HG02759 (cell line): ENCODE results near the gene CISD2.
"Not testable (repeated sequence)": the region's sequence is repeated elsewhere in the genome, so short reads cannot be mapped to it uniquely, and the experiment has no call there.

Source experiments
- ATAC-seq: cut with Tn5 transposase; IDR thresholded peaks from one replicate; pipeline ENCODE4 v1.9.1; 2021; ENCODE audit warnings: mild to moderate bottlenecking, moderate library complexity; ENCODE audit not compliant: unreplicated experiment

CISD2 gene

DNA sequence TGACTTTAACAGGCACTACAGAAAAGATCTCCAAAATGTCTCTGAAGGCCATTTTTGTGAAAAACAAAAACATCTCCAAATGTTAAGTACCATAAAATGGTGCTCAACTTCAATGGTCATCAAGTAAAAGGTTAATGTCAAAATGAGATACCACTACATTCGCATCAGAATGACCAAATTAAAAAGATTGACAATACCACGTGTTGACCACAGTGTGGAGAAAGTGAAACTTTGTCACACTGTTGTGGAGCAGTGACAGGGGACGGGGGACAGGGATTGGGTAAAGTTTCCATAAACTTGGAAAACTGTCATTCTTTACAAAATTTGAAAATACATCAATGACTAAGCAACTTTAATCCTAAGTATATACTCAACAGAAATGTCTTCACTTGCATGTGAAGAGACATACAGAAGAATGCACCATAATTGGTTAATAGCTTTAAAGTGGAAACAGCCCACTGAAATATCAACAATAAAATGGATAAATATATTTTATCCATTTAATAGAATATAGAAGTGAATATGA lies 19.1 kb upstream of the CISD2 start:
- no peak for ATAC-seq

DNA sequence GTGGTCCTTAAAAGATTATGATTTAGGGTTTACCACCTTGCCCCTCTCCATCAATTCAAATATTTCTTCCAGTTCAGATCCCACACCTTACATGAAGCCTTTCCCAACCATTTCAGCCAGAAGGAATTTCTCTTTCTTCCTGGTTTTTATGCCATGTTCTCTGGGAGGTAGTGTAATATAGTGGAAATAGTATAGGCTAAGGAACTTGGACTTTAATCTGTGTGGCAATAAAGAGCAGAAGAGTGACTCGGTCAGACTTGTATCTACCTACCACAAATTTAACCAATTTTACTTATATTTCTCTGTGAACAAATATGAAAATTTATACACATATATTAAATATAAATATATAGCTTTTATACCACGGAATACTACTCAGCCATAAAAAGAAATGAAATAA lies 18.4 kb upstream of the CISD2 start:
- ATAC-seq = no peak

DNA sequence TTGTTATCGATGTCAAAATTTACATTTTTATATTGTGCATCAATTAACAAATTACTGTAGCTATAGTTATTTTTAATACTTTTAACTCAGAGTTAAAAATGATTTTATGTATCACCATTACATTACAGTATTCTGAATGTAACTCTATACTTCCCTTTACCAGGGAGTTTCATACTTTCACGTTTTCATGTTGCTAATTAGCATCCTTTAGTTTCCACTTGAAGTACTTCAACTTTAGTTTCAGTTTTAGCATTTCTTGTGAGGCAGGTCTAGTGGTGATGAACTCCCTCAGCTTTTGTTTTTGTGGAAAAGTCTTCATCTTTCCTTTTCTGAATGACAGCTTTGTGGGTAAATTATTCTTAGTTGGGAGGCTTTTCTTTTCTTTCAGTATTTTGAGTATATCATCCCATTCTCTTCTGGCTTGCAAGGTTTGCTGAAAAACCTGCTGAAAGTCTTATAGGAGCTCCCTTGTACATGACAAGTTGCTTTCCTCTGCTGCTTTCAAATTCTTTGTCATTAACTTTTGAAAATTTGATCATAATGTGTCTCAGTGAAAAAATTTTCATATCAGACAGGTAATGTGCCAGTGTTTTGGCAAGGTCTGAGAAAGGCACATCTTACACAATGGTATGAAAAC lies 9.8 kb upstream of the CISD2 start:
- no peak for ATAC-seq

DNA sequence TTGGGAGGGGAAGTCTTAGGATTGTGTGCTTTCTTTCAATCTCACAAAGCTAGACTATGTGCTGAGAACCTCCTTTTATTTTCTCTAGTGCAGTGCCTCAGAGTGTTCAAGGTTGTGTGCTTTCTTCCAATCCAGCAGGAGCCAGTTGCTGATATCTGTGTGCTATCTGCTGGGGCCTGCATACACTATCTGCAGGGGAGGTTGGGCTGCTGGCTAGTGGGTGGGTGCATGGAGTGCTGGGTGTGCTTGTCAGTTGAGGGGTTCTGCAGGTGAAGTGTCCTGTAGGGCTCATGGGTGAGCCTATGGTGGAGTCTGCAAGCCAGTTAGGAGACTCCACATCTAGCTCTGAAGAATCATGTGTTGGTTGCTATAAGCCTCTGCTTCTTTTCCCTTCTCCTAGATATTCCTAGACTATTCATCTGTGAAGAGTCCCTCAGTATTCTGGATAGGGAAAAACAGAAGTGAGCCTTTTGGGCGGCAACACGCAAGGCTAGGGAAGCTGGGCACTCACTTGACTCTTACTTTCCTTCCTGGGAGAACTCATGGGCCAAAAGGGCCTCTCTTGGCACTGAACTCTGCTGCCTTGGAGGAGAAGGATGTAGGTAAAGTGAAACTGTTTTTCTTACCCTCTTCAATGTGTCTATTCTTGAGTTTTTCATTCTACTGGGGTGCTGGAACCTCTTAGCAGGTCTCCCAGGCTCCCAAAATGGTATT lies 8.0 kb upstream of the CISD2 start:
- no peak for ATAC-seq

DNA sequence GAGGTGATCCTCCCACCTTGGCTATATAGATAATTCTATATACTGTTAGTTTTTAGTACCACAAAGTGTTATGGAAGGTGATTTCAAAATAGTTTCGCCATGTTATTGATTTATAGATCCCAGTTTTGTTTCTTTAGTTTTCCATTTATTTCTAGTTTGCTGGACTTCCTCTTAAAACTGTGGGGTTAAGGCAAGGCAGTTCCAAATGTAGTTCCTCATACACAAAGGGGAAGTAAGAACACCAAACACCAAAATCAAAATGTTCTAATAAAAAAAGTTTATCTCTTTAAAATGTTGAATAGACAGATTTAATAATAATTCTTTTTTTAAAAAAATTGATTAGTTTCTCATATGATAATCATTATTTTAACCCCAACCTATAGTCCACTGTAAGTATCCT lies 6.8 kb upstream of the CISD2 start:
- ATAC-seq = no peak

DNA sequence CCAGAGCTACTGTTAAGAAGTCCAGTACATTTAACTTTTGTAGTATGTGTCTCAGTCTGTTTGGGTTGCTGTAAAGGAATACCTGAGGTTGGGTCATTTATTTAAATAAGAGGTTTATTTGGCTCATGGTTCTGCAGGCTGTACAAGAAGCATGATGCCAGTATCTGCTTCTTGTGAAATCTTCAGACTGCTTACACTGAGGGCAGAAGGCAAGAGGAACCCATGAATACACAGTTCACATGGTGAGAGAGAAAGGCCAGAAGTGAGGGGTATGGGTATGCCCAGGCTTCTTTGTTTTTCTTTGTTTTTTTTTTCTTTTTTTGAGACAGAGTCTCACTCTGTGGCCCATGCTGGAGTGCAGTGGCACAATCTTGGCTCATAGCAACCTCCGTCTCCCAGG lies 6.0 kb upstream of the CISD2 start:
- no peak for ATAC-seq

DNA sequence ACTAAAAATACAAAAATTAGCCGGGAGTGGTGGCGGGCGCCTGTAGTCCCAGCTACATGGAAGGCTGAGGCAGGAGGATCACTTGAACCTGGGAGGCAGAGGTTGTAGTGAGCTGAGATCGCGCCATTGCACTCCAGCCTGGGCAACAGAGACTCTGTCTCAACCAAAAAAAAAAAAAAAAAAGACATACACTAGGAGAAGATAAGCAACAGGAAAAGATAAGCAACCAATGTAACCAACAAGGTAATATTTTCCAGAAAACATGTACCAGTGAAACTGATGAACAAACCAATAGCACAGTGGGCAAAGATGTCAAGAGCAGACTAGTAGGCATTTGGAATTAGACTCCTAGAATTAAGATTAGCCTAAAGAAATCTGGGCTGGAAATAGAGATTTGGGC lies 3.5 kb upstream of the CISD2 start:
- not testable (repeated sequence) for ATAC-seq

DNA sequence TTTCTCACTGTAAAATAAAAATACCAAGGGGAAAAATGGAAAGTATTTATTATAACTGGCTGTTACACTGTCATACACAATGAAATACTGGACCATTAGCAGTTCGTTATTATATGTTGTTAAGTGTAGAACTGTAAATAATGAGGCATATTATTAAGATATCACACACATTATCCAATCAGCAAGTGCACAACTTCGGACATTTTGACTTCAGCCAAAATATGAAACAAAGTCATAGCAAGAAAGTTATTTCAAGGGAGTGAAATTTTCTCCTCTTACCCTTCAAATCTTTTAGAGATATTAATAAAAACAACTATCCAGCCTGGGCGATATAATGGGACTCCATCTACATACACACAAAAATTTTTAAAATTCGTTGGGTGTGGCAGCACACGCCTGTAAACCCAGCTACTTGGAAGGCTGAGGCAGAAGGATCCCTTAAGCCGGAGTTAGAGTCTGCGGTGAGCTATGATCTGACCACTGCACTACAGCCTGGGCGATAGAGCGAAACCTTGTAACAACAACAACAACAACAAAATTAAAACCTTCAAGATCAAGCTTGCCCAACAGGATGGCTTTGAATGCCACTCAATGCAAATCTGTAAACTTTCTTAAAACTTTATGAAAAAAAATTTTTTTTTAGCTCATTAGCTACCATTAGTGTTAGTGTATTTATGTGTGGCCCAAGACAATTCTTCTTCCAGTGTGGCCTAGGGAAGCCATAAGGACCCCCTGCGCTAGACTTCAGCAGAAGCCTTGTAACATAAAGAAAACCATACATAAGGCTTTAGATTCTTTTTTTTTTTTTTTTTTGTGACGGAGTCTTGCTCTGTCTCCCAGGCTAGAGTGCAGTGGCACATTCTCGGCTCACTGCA lies 1.3 kb upstream of the CISD2 start:
- no peak for ATAC-seq

DNA sequence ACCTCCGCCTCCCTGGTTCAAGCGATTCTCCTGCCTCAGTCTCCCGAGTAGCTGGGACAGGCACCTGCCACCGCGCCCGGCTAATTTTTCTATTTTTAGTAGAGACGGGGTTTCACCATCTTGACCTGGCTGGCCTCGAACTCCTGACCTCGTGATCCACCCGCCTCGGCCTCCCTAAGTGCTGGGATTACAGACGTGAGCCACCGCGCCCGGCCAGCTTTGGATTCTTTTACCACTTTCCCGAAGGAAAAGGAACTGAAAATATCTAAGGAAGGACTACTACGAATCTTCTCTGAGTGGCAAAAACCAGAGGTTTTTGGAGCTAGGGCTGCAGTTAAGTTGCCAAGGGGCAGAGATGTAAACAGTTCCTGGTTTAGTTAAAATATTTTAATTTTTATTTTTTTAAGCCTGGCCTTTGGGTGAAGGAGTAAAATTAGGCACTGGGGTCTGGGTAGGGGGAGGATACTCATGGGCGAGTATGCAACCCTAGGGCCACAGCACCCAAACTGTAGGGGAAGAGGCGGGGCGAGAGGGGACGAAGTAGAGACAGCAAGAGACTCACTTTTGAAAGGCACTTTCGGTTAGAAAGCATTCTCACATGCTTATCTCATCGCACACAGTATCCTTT lies 525 bp upstream of the CISD2 start:
- peak; percentile 46 for ATAC-seq

DNA sequence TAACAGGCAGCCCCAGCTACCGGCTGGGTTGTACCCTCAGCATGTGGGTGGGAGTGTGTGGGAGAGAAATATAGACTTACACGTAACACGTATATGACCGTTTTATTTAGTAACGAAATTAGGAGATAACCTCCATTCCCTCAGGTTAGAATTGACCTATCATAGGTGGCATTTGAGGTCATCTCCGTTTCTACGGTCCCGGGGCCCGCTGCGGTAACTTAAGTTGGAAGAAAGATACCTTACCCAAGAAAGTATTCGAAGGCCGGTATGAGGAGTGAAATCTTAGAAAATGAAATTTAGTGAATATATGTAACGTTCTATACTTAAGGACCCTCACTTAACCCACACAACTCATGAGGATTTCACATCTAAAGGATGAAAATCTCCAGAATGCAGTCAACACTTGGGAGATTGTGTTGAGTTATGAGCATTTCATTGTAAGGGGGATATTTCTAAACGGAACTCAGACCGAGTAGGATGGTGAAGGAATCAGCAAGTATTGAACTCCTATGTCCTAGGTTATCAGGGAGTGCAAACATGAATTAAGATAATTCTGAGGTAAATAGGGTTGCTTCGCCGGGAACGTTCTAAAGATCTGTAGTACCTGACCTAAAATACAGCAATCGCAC lies 891 bp downstream of the CISD2 start:
- ATAC-seq = peak; percentile 34

DNA sequence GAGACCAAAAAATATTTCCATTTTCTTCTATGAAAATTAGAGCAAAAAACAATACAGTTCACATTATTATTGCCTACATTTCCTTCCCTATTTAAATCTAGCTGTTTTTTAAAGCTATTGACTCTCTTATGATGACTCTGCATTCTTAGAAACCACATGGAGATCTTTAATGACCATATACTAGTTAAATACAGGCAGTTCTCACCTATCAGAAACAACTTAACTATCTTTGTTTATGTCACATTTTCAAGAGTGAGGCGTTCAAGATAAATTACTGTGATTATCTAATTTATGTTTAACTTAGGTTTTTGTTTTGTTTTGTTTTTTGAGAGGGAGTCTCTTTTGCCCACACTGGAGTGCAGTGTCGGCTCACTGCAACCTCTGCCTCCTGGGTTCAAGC lies 3.0 kb downstream of the CISD2 start:
- ATAC-seq = no peak

DNA sequence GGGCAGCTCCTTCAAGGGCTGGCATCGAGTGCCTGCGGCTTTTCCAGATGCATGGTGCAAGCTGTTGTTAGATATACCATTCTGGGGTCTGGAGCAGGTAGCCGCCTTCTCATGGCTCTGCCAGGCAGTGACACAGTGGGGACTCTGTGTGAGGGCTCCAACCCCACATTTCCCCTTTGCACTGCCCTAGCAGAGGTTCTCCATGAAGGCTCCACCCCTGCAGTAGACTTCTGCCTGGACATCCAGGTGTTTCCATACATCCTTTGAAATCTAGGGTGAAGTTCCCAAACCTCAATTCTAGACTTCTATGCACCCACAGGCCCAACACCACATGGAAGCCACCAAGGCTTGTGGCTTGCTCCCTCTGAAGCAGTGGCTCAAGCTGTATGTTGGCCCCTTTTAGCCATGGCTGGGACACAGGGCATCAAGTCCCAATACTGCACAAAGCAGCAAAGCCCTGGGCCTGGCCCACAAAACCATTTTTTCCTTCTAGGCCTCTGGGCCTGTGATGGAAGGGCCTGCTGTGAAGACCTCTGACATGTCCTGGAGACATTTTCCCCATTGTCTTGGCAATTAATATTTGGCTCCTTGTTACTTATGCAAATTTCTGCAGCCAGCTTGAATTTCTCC lies 8.8 kb downstream of the CISD2 start:
- not testable (repeated sequence) for ATAC-seq

DNA sequence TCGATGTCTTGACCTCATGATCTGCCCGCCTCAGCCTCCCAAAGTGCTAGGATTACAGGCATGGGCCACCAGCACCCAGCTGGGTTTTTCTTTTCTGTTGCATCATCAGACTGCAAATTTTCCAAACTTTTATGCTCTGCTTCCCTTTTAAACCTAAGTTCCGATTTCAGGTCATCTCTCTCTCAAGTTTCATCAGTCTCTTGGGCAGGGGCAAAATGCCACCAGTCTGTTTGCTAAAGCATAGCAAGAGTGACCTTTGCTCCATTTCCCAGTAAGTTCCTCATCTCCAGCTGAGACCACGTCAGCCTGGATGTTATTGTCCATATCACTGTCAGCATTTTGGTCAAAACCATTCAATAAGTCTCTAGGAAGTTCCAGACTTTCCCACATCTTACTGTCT lies 9.6 kb downstream of the CISD2 start:
- not testable (repeated sequence) for ATAC-seq

DNA sequence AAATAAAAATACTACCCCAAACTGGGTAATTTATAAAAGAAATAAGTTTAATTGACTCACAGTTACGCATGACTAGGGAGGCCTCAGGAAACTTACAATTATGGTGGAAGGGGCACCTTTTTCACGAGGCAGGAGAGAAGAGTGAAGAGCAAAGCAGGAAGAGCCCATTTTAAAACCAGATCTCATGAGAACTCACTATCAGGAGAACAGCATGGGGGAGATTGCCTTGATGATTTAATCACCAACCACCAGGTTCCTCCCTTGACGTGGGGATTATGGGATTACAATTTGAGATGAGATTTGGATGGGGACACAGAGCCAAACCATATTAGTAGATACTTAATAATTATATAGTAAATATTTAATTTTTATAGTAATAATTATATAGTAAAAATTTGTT lies 10.1 kb downstream of the CISD2 start:
- no peak for ATAC-seq

DNA sequence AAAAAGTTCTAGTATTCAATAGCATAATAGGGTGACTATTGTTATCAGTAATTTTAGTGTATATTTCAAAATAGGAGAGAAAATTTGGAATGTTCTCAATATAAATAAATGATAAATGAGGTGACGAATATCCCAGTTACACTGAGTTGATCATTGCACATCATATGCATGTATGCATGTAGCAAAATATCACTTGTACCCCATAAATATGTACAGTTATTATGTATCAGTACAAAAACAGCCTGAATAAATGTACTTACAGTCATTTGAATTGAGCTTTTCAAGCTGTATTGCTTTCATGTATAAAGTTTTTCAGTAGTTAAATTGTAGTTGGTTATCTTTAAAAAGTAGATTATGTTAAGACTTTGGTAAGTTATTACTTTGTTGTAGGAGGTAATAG lies 12.6 kb downstream of the CISD2 start:
- no peak for ATAC-seq

DNA sequence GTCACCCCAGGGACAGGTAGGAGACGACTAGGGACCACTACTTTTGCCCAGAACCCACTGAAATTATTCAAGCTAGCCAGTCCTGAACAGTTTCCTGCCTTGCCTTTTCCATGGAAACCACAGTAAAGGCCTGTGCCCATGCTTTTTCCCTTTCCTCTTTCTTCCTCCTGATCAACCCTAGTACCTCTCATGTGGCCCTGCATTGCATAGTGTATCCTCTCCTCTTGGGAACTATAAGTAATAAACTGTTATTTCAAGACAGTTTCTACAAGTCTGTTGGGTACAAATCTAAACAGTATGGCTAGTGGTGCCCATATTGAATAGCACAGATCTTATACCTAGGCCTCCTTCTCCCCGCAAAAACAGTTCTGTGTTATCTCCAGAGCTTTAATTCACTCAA lies 14.5 kb downstream of the CISD2 start:
- ATAC-seq = no peak

DNA sequence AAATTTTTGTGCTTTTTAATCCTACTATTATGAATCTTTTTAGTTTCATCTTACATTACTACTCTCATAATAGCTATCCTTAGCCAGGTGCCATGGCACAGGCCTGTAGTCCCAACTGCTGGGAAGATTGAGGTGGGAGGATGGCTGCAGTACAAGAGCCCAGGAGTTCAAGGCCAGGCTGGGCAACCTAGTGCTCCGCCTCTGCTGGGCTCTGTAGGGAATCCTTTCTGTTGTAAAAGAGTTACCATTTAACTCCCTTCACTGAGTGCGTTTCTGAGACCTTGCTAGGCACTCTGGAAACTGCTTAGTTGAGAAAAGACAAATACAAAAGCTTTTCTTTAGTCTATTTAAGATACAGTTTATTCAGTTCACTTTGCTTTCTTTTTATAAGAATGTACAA lies 19.8 kb downstream of the CISD2 start:
- not testable (repeated sequence) for ATAC-seq

DNA sequence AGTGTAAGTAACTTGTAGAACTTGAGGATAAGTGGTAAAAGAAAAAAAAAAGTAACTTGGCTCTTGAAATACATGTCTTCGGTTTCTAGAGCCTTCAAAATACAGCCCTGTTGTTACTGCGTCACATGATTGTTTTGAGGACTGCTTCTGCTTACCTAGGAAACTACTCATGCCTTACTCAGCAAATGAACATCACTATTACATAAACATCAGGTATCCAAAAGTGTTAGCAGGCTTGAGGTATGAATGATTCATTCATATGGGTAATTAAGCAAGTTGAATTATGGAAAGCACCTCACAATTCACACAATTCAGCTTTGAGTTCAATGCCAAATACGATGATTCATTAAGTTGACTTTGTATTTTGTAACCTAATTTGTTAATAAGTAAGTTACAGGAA lies 21.1 kb downstream of the CISD2 start:
- ATAC-seq = not testable (repeated sequence)

DNA sequence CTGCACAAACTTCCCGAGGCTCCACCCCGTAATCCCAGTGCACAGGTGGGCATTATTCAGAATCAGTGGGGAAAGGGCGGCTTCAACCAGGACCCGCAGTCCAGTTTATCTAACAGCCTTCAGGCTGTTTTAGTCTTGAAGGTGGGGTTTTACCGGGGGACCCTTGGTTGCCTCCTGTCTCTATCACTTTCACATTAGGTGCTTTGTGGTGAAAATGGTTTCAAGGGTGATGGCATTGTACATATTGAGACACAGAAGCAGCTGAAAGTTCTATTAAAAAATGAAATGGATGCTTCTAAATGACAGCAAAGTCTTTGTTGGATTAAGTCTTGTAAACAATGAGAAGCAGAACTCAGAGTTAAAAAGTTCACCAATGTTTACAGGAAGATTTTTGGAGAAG lies 27.8 kb downstream of the CISD2 start:
- not testable (repeated sequence) for ATAC-seq

DNA sequence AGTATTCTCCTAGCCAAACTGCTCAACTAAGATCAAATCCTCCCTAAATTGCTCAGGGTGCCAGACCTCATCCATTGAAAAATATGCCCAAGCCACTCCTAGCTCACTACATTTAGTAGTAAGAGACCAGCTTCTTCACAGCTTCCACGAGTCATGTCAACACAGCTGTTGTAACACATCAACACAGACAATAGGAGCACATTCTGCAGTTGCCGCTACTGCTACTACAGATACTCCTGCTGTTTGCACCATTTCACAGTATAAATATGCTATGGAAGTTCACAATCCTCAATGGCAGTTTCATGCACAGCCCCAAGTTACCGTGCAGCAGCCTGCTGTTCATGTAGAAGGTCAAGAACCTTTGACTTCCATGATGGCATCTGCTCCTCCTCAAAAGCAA lies 28.8 kb downstream of the CISD2 start:
- not testable (repeated sequence) for ATAC-seq
